ENCODE measurements around the gene CTNS. TPM values are rescaled to one million over a fixed set of nuclear protein-coding genes. Genes with fewer than 3 reads are reported as not detected.

Gene CTNS
- total and polyA plus RNA-seq, 2 of the 13 experiments (the other 11 are each of a cell fraction or from before 2014, with no cell fraction given), result 9.5 to 13.7 TPM

- TF ChIP-seq SKIL (CRISPR knock-in tag; IDR thresholded peaks at IDR 0.05; ENCODE audit: borderline replicate concordance), result peak; percentile 65
- TF ChIP-seq, protein P1, sequence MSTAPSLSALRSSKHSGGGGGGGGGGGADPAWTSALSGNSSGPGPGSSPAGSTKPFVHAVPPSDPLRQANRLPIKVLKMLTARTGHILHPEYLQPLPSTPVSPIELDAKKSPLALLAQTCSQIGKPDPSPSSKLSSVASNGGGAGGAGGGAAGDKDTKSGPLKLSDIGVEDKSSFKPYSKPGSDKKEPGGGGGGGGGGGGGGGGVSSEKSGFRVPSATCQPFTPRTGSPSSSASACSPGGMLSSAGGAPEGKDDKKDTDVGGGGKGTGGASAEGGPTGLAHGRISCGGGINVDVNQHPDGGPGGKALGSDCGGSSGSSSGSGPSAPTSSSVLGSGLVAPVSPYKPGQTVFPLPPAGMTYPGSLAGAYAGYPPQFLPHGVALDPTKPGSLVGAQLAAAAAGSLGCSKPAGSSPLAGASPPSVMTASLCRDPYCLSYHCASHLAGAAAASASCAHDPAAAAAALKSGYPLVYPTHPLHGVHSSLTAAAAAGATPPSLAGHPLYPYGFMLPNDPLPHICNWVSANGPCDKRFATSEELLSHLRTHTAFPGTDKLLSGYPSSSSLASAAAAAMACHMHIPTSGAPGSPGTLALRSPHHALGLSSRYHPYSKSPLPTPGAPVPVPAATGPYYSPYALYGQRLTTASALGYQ (CRISPR knock-in tag; IDR thresholded peaks at IDR 0.05), result no peak
- TF ChIP-seq, protein P2, sequence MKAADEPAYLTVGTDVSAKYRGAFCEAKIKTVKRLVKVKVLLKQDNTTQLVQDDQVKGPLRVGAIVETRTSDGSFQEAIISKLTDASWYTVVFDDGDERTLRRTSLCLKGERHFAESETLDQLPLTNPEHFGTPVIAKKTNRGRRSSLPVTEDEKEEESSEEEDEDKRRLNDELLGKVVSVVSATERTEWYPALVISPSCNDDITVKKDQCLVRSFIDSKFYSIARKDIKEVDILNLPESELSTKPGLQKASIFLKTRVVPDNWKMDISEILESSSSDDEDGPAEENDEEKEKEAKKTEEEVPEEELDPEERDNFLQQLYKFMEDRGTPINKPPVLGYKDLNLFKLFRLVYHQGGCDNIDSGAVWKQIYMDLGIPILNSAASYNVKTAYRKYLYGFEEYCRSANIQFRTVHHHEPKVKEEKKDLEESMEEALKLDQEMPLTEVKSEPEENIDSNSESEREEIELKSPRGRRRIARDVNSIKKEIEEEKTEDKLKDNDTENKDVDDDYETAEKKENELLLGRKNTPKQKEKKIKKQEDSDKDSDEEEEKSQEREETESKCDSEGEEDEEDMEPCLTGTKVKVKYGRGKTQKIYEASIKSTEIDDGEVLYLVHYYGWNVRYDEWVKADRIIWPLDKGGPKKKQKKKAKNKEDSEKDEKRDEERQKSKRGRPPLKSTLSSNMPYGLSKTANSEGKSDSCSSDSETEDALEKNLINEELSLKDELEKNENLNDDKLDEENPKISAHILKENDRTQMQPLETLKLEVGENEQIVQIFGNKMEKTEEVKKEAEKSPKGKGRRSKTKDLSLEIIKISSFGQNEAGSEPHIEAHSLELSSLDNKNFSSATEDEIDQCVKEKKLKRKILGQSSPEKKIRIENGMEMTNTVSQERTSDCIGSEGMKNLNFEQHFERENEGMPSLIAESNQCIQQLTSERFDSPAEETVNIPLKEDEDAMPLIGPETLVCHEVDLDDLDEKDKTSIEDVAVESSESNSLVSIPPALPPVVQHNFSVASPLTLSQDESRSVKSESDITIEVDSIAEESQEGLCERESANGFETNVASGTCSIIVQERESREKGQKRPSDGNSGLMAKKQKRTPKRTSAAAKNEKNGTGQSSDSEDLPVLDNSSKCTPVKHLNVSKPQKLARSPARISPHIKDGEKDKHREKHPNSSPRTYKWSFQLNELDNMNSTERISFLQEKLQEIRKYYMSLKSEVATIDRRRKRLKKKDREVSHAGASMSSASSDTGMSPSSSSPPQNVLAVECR (CRISPR knock-in tag; IDR thresholded peaks at IDR 0.05; ENCODE audit: borderline replicate concordance), result peak; percentile 97
- TF ChIP-seq SALL1 (CRISPR knock-in tag; IDR thresholded peaks at IDR 0.05), result peak; percentile 62
- peak in 1 of 2 experiments; percentile 16; a peak in 1 of 4 replicates for TF ChIP-seq KLF16 (CRISPR knock-in tag; IDR thresholded peaks at IDR 0.05)
- peak; percentile 62; the same call in 1 of the 2 replicates for TF ChIP-seq ZBTB42 (CRISPR knock-in tag; IDR thresholded peaks at IDR 0.05)
- TF ChIP-seq RXRA (CRISPR knock-in tag; IDR thresholded peaks at IDR 0.05), result 0 out of 2 replicates have a peak, but pooled peaks have one; percentile 32
- TF ChIP-seq NFIC (IDR thresholded peaks at IDR 0.05; ENCODE audit: low read length), result no peak
- TF ChIP-seq, protein P3, sequence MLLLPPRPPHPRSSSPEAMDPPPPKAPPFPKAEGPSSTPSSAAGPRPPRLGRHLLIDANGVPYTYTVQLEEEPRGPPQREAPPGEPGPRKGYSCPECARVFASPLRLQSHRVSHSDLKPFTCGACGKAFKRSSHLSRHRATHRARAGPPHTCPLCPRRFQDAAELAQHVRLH (CRISPR knock-in tag; IDR thresholded peaks at IDR 0.05; ENCODE audit: borderline replicate concordance, low read depth), result peak; percentile 38; the same call in 1 of the 2 replicates
- 0 out of 2 replicates have a peak, but pooled peaks have one; percentile 35 for TF ChIP-seq HNRNPL (IDR thresholded peaks at IDR 0.05; ENCODE audit: low read depth, low read length)
- TF ChIP-seq, protein P4, sequence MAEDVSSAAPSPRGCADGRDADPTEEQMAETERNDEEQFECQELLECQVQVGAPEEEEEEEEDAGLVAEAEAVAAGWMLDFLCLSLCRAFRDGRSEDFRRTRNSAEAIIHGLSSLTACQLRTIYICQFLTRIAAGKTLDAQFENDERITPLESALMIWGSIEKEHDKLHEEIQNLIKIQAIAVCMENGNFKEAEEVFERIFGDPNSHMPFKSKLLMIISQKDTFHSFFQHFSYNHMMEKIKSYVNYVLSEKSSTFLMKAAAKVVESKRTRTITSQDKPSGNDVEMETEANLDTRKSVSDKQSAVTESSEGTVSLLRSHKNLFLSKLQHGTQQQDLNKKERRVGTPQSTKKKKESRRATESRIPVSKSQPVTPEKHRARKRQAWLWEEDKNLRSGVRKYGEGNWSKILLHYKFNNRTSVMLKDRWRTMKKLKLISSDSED (CRISPR knock-in tag; IDR thresholded peaks at IDR 0.05), result no peak
- peak; percentile 22; the same call in 1 of the 2 replicates for TF ChIP-seq ZNF563 (CRISPR knock-in tag; IDR thresholded peaks at IDR 0.05)
- no peak for TF ChIP-seq EHMT2 (IDR thresholded peaks at IDR 0.05; ENCODE audit: borderline replicate concordance, low read depth, low read length)
- TF ChIP-seq CEBPG (CRISPR knock-in tag; IDR thresholded peaks at IDR 0.05), result 0 out of 2 replicates have a peak, but pooled peaks have one; percentile 9
- TF ChIP-seq, protein P5, sequence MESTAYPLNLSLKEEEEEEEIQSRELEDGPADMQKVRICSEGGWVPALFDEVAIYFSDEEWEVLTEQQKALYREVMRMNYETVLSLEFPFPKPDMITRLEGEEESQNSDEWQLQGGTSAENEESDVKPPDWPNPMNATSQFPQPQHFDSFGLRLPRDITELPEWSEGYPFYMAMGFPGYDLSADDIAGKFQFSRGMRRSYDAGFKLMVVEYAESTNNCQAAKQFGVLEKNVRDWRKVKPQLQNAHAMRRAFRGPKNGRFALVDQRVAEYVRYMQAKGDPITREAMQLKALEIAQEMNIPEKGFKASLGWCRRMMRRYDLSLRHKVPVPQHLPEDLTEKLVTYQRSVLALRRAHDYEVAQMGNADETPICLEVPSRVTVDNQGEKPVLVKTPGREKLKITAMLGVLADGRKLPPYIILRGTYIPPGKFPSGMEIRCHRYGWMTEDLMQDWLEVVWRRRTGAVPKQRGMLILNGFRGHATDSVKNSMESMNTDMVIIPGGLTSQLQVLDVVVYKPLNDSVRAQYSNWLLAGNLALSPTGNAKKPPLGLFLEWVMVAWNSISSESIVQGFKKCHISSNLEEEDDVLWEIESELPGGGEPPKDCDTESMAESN (CRISPR knock-in tag; conservative IDR thresholded peaks at IDR 0.05), result peak; percentile 73; the same call in 1 of the 2 replicates
Measured at GRCh38 chr17:3636154-3636907, at the start of gene CTNS, which contains the start of gene SHPK (continued).

All from HepG2 (cell line).